Progenitor cell of endocrine pancreas (in vitro differentiated cells): Measurements from ENCODE around the gene P4HA3. TPM values are rescaled to one million over a fixed set of nuclear protein-coding genes. Genes with fewer than 3 reads are reported as not detected.
A peak's percentile ranks its signal among the peaks of the same experiment; 100 is the strongest.

Source experiments
- DNase-seq: peaks from one replicate; pipeline ENCODE4 v3.0.0; 2021; ENCODE audit warnings: low spot score; ENCODE audit not compliant: unreplicated experiment
- H3K27ac Mint-ChIP-seq: 2 replicates; pipeline ENCODE4 v1.8.0; 2021; ENCODE audit warnings: mild to moderate bottlenecking, moderate library complexity, mixed read lengths
- H3K27me3 Mint-ChIP-seq: 2 replicates; pipeline ENCODE4 v1.8.0; 2021; ENCODE audit warnings: mixed read lengths
- H3K36me3 Mint-ChIP-seq: 2 replicates; pipeline ENCODE4 v1.8.0; 2022; ENCODE audit warnings: mixed read lengths; ENCODE audit not compliant: insufficient read depth
- H3K4me1 Mint-ChIP-seq: 2 replicates; pipeline ENCODE4 v1.8.0; 2021; ENCODE audit warnings: low read depth, mixed read lengths
- H3K4me3 Mint-ChIP-seq: 2 replicates; pipeline ENCODE4 v1.8.0; 2021; ENCODE audit warnings: low read depth, mild to moderate bottlenecking, moderate library complexity, mixed read lengths
- H3K9me3 Mint-ChIP-seq: 2 replicates; pipeline ENCODE4 v1.8.0; 2021; ENCODE audit warnings: low read depth, mixed read lengths
- CTCF ChIP-seq: fragments of 200-600 bp; sonication (generic); IDR thresholded peaks from one replicate; pipeline ENCODE4 v1.5.0; 2021; ENCODE audit warnings: antibody characterized with exemption, mild to moderate bottlenecking; ENCODE audit not compliant: unreplicated experiment
- long read RNA-seq: library from polyadenylated mRNA; unstranded; transcript quantifications from one replicate; pipeline ENCODE4 v2.0.0, GENCODE V29; 2020
- total RNA-seq: library from RNA; stranded (reverse); gene quantifications from 2 replicates; pipeline ENCODE4 v1.2.1, GENCODE V29; 2021

P4HA3 gene
- 0.17 TPM in 1 of 2 replicates, not detected in the other for total RNA-seq
- long read RNA-seq, partial matches to known transcripts, result 0 of 2 reads
- long read RNA-seq, other reads (novel, unspliced or antisense), result 2 of 2 reads

GRCh38 chr11:74311352-74311926 lies at the start of gene P4HA3:
Gene P4HA3 (minus strand): TSS chr11:74311640. CDS start chr11:74311611, 29 bp downstream.
- H3K27me3 Mint-ChIP-seq, result peaks cover 53% of the 10 kb centered on the region
- peak; percentile 49 for DNase-seq
- H3K4me3 Mint-ChIP-seq, result peak within 1 kb of the TSS; percentile 51
- H3K27ac Mint-ChIP-seq, result no peak within 1 kb of the TSS
- peaks cover 3% of the 10 kb centered on the region for H3K9me3 Mint-ChIP-seq
- TF ChIP-seq CTCF, result peak; percentile 27
- H3K4me1 Mint-ChIP-seq, result peaks cover 3% of the 10 kb centered on the region
- no peaks in the 10 kb centered on the region for H3K36me3 Mint-ChIP-seq

- Mint-ChIP-seq H3K4me3 (no peak overlapping the region), H3K4me1 (no peaks in the 10 kb centered on the region), H3K9me3 (peaks cover 7% of the 10 kb centered on the region), H3K27ac (no peak overlapping the region), H3K27me3 (no peaks in the 10 kb centered on the region), H3K36me3 (peaks cover 50% of the 10 kb centered on the region)
- no peak for TF ChIP-seq CTCF
- DNase-seq, result no peak
Observed at GRCh38 chr11:74357449-74357848, 46.0 kb upstream of the P4HA3 start.

GRCh38 chr11:74355626-74356025 lies 44.2 kb upstream of the P4HA3 start:
- Mint-ChIP-seq H3K4me1 (no peaks in the 10 kb centered on the region), H3K27ac (no peak overlapping the region), H3K4me3 (no peak overlapping the region), H3K9me3 (peaks cover 3% of the 10 kb centered on the region), H3K27me3 (no peaks in the 10 kb centered on the region), H3K36me3 (peaks cover 39% of the 10 kb centered on the region)
- no peak for TF ChIP-seq CTCF
- no peak for DNase-seq

GRCh38 chr11:74354036-74354435 lies 42.6 kb upstream of the P4HA3 start:
- no peak for DNase-seq
- peaks cover 3% of the 10 kb centered on the region for H3K9me3 Mint-ChIP-seq
- H3K27me3 Mint-ChIP-seq, result no peaks in the 10 kb centered on the region
- no peaks in the 10 kb centered on the region for H3K4me1 Mint-ChIP-seq
- peaks cover 33% of the 10 kb centered on the region for H3K36me3 Mint-ChIP-seq
- no peak overlapping the region for H3K4me3 Mint-ChIP-seq
- no peak for TF ChIP-seq CTCF
- H3K27ac Mint-ChIP-seq, result no peak overlapping the region

GRCh38 chr11:74347381-74347780 lies 35.9 kb upstream of the P4HA3 start:
- peaks cover 3% of the 10 kb centered on the region for H3K9me3 Mint-ChIP-seq
- no peak overlapping the region for H3K27ac Mint-ChIP-seq
- H3K4me1 Mint-ChIP-seq, result no peaks in the 10 kb centered on the region
- TF ChIP-seq CTCF, result no peak
- peaks cover 24% of the 10 kb centered on the region for H3K36me3 Mint-ChIP-seq
- no peaks in the 10 kb centered on the region for H3K27me3 Mint-ChIP-seq
- no peak overlapping the region for H3K4me3 Mint-ChIP-seq
- DNase-seq, result no peak
